Esophagus muscularis mucosa (tissue), 4 donors: Measurements from ENCODE around the gene MCM6. TPM values are rescaled to one million over a fixed set of nuclear protein-coding genes. Genes with fewer than 3 reads are reported as not detected.
A peak's percentile ranks its signal among the peaks of the same experiment; 100 is the strongest.

Experiments used
- DNase-seq: peaks from one replicate; pipeline ENCODE4 v3.0.0-alpha.2; 2017; ENCODE audit errors: extremely low spot score
- H3K27ac ChIP-seq, 4 donors: fragments of 200-600 bp; sonication (generic); replicated peaks in 1 of 4; 1 replicate in 3 of 4; 2 replicates in 1 of 4; pipeline ENCODE4 v1.5.1; 2016 to 2019; ENCODE audit warnings: mild to moderate bottlenecking in 1 of 4
- H3K27me3 ChIP-seq, 4 donors: fragments of 200-600 bp; sonication (generic); one replicate each; pipeline versions ENCODE4 v1.5.1 to v1.6.0; 2016 to 2019
- H3K36me3 ChIP-seq, 4 donors: fragments of 200-600 bp; sonication (generic); one replicate each; pipeline ENCODE4 v1.5.1; 2016 to 2019
- H3K4me1 ChIP-seq, 4 donors: fragments of 200-600 bp; sonication (generic); one replicate each; pipeline ENCODE4 v1.5.1; 2016 to 2019
- H3K4me3 ChIP-seq, 4 donors: fragments of 200-600 bp; sonication (generic); 1 replicate in 2 of 4; 2 replicates in 2 of 4; pipeline ENCODE4 v1.5.1; 2016 to 2019; ENCODE audit warnings: mild to moderate bottlenecking in 4 of 4, moderate library complexity in 1 of 4
- H3K9me3 ChIP-seq, 4 donors: fragments of 200-600 bp; sonication (generic); 1 replicate in 3 of 4; 2 replicates in 1 of 4; pipeline ENCODE4 v1.5.1; 2016 to 2019
- CTCF ChIP-seq, 3 experiments: fragments of 200-600 bp in 2 of 3; fragments of 450-650 bp in 1 of 3; sonication (generic) in 2 of 3; IDR thresholded peaks; one replicate each; pipeline ENCODE4 v1.5.1; 2017 to 2019; ENCODE audit warnings: antibody characterized with exemption in 3 of 3, mild to moderate bottlenecking in 2 of 3, moderate library complexity in 1 of 3
- EP300 ChIP-seq: sonication (generic); formaldehyde crosslinking; IDR thresholded peaks from one replicate; pipeline ENCODE4 v1.6.1; 2017; ENCODE audit warnings: antibody characterized with exemption
- POLR2A ChIP-seq: fragments of 450-650 bp; IDR thresholded peaks from one replicate; pipeline ENCODE4 v1.6.1; 2017; ENCODE audit warnings: antibody characterized with exemption, moderate library complexity, mild to moderate bottlenecking, low read depth
- POLR2AphosphoS5 ChIP-seq, 2 donors: sonication (generic); formaldehyde crosslinking; IDR thresholded peaks; one replicate each; pipeline ENCODE4 v1.6.1; 2017; ENCODE audit warnings: antibody characterized with exemption in 2 of 2
- WGBS: methylation state at CpG from one replicate; pipeline ENCODE4 v1.1.5; 2018; 5-methylcytosine and 5-hydroxymethylcytosine counted together
- intact Hi-C: fragments of 100-400 bp; cut with DNase I; formaldehyde crosslinking; loops from one replicate; pipeline ENCODE4 v1.15.1; 2023
- total RNA-seq, 4 donors: library from RNA; depleted of rRNA; stranded (reverse); fragments of >200 nt; gene quantifications; one replicate each; pipeline versions ENCODE4 v1.1.0 to v1.2.1, GENCODE V29; 2016

Gene MCM6
- total RNA-seq, 4 donors from 2014 or later: 7.5 to 10.1 (median 9.3) TPM

- no peak for DNase-seq
- no peaks in the 10 kb centered on the region for H3K27me3 ChIP-seq
- no peak overlapping the region for H3K27ac ChIP-seq
- TF ChIP-seq POLR2AphosphoS5 (IDR thresholded peaks at IDR 0.05): no peak
- no peak for TF ChIP-seq POLR2A
- TF ChIP-seq EP300: no peak
- TF ChIP-seq CTCF (IDR thresholded peaks at IDR 0.05): no peak
- no peaks in the 10 kb centered on the region for H3K4me1 ChIP-seq
- no peaks in the 10 kb centered on the region for H3K9me3 ChIP-seq
- H3K4me3 ChIP-seq: no peak overlapping the region
- peaks cover 18 to 85% (median 42%) of the 10 kb centered on the region in 4 donors for H3K36me3 ChIP-seq
- intact Hi-C loops: no loop called here
These were observed 24.4 kb downstream of the MCM6 start for GRCh38 chr2:135851858-135852257.

GRCh38 chr2:135850892-135851668 is 25.2 kb downstream of the MCM6 start:
- Histone ChIP-seq H3K4me1 (no peaks in the 10 kb centered on the region), H3K9me3 (no peaks in the 10 kb centered on the region), H3K27ac (no peak overlapping the region), H3K4me3 (no peak overlapping the region), H3K27me3 (no peaks in the 10 kb centered on the region), H3K36me3 (peaks cover 15 to 85% (median 42%) of the 10 kb centered on the region in 4 donors)
- intact Hi-C loops: no loop called here
- no peak for DNase-seq
- no peak for TF ChIP-seq POLR2A
- TF ChIP-seq CTCF (IDR thresholded peaks at IDR 0.05): no peak
- no peak for TF ChIP-seq EP300
- TF ChIP-seq POLR2AphosphoS5 (IDR thresholded peaks at IDR 0.05): no peak
- WGBS: 85% methylated on average over 17 of the region's 17 CpGs

- intact Hi-C loops: no loop called here
- DNase-seq: no peak
- Histone ChIP-seq H3K4me3 (no peak overlapping the region), H3K4me1 (no peaks in the 10 kb centered on the region), H3K27me3 (no peaks in the 10 kb centered on the region), H3K36me3 (peaks cover 23 to 90% (median 45%) of the 10 kb centered on the region in 4 donors), H3K9me3 (no peaks in the 10 kb centered on the region), H3K27ac (no peak overlapping the region)
- TF ChIP-seq POLR2A (no peak), CTCF (IDR thresholded peaks at IDR 0.05) (no peak), POLR2AphosphoS5 (IDR thresholded peaks at IDR 0.05) (no peak), EP300 (no peak)
- WGBS: 93% methylated on average over 3 of the region's 3 CpGs
These were observed 27.2 kb downstream of the MCM6 start for GRCh38 chr2:135849087-135849486.

- no peaks in the 10 kb centered on the region for H3K27me3 ChIP-seq
- DNase-seq: peak; percentile 26
- intact Hi-C loops: no loop called here
- no peak overlapping the region for H3K27ac ChIP-seq
- H3K36me3 ChIP-seq: peaks cover 21 to 86% (median 52%) of the 10 kb centered on the region in 4 donors
- TF ChIP-seq POLR2AphosphoS5 (IDR thresholded peaks at IDR 0.05): no peak
- no peak for TF ChIP-seq POLR2A
- TF ChIP-seq EP300: no peak
- no peak for TF ChIP-seq CTCF (IDR thresholded peaks at IDR 0.05)
- H3K4me1 ChIP-seq: no peaks in the 10 kb centered on the region
- 94% methylated on average over 5 of the region's 5 CpGs for WGBS
- no peaks in the 10 kb centered on the region for H3K9me3 ChIP-seq
- H3K4me3 ChIP-seq: no peak overlapping the region
These were observed 30.2 kb downstream of the MCM6 start for GRCh38 chr2:135845997-135846396.

GRCh38 chr2:135845257-135845656 is 31.0 kb downstream of the MCM6 start:
- Histone ChIP-seq H3K27me3 (no peaks in the 10 kb centered on the region), H3K36me3 (peaks cover 18 to 80% (median 47%) of the 10 kb centered on the region in 4 donors), H3K9me3 (no peaks in the 10 kb centered on the region), H3K4me3 (no peak overlapping the region), H3K27ac (no peak overlapping the region), H3K4me1 (peaks cover 4 to 6% (median 5%) of the 10 kb centered on the region in 4 donors)
- DNase-seq: peak; percentile 10
- intact Hi-C loops: no loop called here
- WGBS: 85% methylated on average over 3 of the region's 3 CpGs
- TF ChIP-seq POLR2AphosphoS5 (IDR thresholded peaks at IDR 0.05) (no peak), CTCF (IDR thresholded peaks at IDR 0.05) (no peak), EP300 (no peak)
